GM19324 (cell line): ENCODE data around the gene RBL1.
"Not testable (repeated sequence)": the region's sequence is repeated elsewhere in the genome, so short reads cannot be mapped to it uniquely, and the experiment has no call there.

Source experiments
- ATAC-seq: cut with Tn5 transposase; IDR thresholded peaks from one replicate; pipeline ENCODE4 v1.9.1; 2021; ENCODE audit warnings: mild to moderate bottlenecking, moderate library complexity; ENCODE audit not compliant: unreplicated experiment, low FRiP score

RBL1 gene

GRCh38 chr20:37001634-37002033 is 94.2 kb downstream of the RBL1 start:
- not testable (repeated sequence) for ATAC-seq

- not testable (repeated sequence) for ATAC-seq
Observed at GRCh38 chr20:37000171-37000570, 95.6 kb downstream of the RBL1 start.

- ATAC-seq = no peak
Observed at GRCh38 chr20:36998652-36999051, 97.1 kb downstream of the RBL1 start.

GRCh38 chr20:36997121-36997520 is 98.7 kb downstream of the RBL1 start:
- no peak for ATAC-seq

- not testable (repeated sequence) for ATAC-seq
Observed at GRCh38 chr20:36994221-36994620, 101.6 kb downstream of the RBL1 start.

- ATAC-seq = no peak
Observed at GRCh38 chr20:36992802-36993334, 102.9 kb downstream of the RBL1 start.

- ATAC-seq = no peak
Observed at GRCh38 chr20:36991703-36992102, 104.1 kb downstream of the RBL1 start.

GRCh38 chr20:36989797-36990196 is 106.0 kb downstream of the RBL1 start:
- ATAC-seq = no peak

- no peak for ATAC-seq
Observed at GRCh38 chr20:36988494-36988966, 107.3 kb downstream of the RBL1 start.

- ATAC-seq = no peak
Observed at GRCh38 chr20:36984257-36984638, 111.5 kb downstream of the RBL1 start.

GRCh38 chr20:36975099-36975818 is 120.5 kb downstream of the RBL1 start:
- no peak for ATAC-seq

- no peak for ATAC-seq
Observed at GRCh38 chr20:36974660-36975059, 121.1 kb downstream of the RBL1 start.

- no peak for ATAC-seq
Observed at GRCh38 chr20:36971103-36971502, 124.7 kb downstream of the RBL1 start.

GRCh38 chr20:36969478-36970186 is 126.2 kb downstream of the RBL1 start:
- ATAC-seq = no peak

GRCh38 chr20:36969051-36969450 is 126.7 kb downstream of the RBL1 start:
- ATAC-seq = no peak

GRCh38 chr20:36967636-36968035 is 128.2 kb downstream of the RBL1 start:
- ATAC-seq = no peak

- ATAC-seq = not testable (repeated sequence)
Observed at GRCh38 chr20:36966965-36967364, 128.8 kb downstream of the RBL1 start.

GRCh38 chr20:36962354-36962941 is 133.3 kb downstream of the RBL1 start:
- ATAC-seq = not testable (repeated sequence)

- no peak for ATAC-seq
Observed at GRCh38 chr20:36959242-36959641, 136.6 kb downstream of the RBL1 start.

- ATAC-seq = no peak
Observed at GRCh38 chr20:36957875-36958667, 137.7 kb downstream of the RBL1 start.
